ENCODE data around the gene EFCAB6.

Gene EFCAB6

GRCh38 chr22:43541462-43542407, 270.4 kb downstream of the EFCAB6 start:
- no peak for DNase-seq

GRCh38 chr22:43541022-43541421, 271.1 kb downstream of the EFCAB6 start:
- DNase-seq = no peak

GRCh38 chr22:43540529-43540923, 271.6 kb downstream of the EFCAB6 start:
- no peak for DNase-seq

- no peak for DNase-seq
These were observed 272.3 kb downstream of the EFCAB6 start for GRCh38 chr22:43539572-43540528.

GRCh38 chr22:43537019-43537585, 275.0 kb downstream of the EFCAB6 start:
- no peak for DNase-seq

- DNase-seq = no peak
These were observed 276.4 kb downstream of the EFCAB6 start for GRCh38 chr22:43535741-43536140.

GRCh38 chr22:43535336-43535735, 276.8 kb downstream of the EFCAB6 start:
- DNase-seq = no peak

- no peak for DNase-seq
These were observed 277.2 kb downstream of the EFCAB6 start for GRCh38 chr22:43534916-43535315.

GRCh38 chr22:43533656-43534428, 278.3 kb downstream of the EFCAB6 start:
- DNase-seq = no peak

GRCh38 chr22:43533156-43533530, 279.0 kb downstream of the EFCAB6 start:
- DNase-seq = no peak

GRCh38 chr22:43532301-43533155, 279.6 kb downstream of the EFCAB6 start:
- DNase-seq = no peak

- no peak for DNase-seq
These were observed 280.5 kb downstream of the EFCAB6 start for GRCh38 chr22:43531651-43532050.

GRCh38 chr22:43530349-43531201, 281.5 kb downstream of the EFCAB6 start:
- no peak for DNase-seq

GRCh38 chr22:43529934-43530333, 282.2 kb downstream of the EFCAB6 start:
- no peak for DNase-seq

GRCh38 chr22:43529461-43529860, 282.6 kb downstream of the EFCAB6 start:
- no peak for DNase-seq

- DNase-seq = no peak
These were observed 283.3 kb downstream of the EFCAB6 start for GRCh38 chr22:43528601-43529360.

GRCh38 chr22:43526946-43527345, 285.2 kb downstream of the EFCAB6 start:
- no peak for DNase-seq

GRCh38 chr22:43526117-43526655, 285.9 kb downstream of the EFCAB6 start:
- no peak for DNase-seq

GRCh38 chr22:43521716-43522115, 290.4 kb downstream of the EFCAB6 start:
- DNase-seq = no peak

Measured in NCI-H2171 (cell line).